Measurements from ENCODE around the gene AVP. TPM values are rescaled to one million over a fixed set of nuclear protein-coding genes. Genes with fewer than 3 reads are reported as not detected.
A peak's percentile ranks its signal among the peaks of the same experiment; 100 is the strongest.

Gene AVP
- total RNA-seq, 1 donor from 2014 or later = not detected

DNA sequence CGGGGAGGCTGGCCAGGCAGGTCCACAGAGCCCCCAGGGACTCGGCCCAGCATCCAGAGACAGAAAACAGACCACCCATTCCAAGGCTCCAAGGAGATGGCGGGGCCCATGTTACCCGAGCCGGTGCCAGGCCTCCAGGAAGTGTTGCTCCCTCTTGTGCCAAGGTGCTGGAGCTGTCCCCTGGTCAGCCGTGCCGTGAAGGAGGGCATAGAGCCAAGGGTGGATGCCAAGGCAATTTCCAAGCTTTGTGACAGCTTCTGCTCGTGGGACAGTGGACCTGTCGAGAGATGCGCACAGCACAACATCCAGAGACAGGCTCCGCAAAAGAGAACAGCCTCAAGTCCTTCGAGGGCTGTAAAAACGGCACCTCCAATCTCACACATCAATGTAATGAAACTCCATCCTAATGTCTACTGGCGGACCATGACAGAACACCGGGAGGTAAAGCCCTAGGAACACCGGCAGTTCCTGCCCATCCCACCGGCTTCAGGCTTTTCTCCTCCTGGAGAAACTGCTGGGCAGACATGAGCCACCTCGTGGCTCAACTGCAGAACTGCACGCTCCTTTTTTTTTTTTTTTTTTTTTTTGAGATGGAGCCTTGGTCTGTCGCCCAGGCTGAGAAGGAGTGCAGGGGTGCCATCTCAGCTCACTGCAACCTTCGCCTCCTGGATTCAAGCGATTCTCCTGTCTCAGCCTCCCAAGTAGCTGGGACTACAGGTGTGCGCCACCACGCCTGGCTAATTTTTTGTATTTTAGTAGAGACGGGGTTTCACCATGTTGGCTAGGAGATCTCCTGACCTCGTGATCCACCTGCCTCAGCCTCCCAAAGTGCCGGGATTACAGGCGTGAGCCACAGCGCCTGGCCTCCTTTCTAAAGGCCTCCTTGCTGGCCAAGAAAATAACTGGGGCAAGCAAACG is 30.9 kb upstream of the AVP start:
- Mint-ChIP-seq H3K4me3 (ENCODE audit: unreplicated experiment) (no peak overlapping the region), H3K27me3 (ENCODE audit: unreplicated experiment) (peaks cover 15% of the 10 kb centered on the region), H3K9me3 (ENCODE audit: unreplicated experiment) (no peaks in the 10 kb centered on the region), H3K27ac (ENCODE audit: unreplicated experiment) (no peak overlapping the region), H3K4me1 (ENCODE audit: unreplicated experiment) (peaks cover 11% of the 10 kb centered on the region), H3K36me3 (ENCODE audit: low read depth, unreplicated experiment) (peaks cover 8% of the 10 kb centered on the region)
- DNase-seq (ENCODE audit: low spot score) = peak; percentile 46
- TF ChIP-seq, protein P1, sequence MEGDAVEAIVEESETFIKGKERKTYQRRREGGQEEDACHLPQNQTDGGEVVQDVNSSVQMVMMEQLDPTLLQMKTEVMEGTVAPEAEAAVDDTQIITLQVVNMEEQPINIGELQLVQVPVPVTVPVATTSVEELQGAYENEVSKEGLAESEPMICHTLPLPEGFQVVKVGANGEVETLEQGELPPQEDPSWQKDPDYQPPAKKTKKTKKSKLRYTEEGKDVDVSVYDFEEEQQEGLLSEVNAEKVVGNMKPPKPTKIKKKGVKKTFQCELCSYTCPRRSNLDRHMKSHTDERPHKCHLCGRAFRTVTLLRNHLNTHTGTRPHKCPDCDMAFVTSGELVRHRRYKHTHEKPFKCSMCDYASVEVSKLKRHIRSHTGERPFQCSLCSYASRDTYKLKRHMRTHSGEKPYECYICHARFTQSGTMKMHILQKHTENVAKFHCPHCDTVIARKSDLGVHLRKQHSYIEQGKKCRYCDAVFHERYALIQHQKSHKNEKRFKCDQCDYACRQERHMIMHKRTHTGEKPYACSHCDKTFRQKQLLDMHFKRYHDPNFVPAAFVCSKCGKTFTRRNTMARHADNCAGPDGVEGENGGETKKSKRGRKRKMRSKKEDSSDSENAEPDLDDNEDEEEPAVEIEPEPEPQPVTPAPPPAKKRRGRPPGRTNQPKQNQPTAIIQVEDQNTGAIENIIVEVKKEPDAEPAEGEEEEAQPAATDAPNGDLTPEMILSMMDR (IDR thresholded peaks at IDR 0.05; ENCODE audit: unreplicated experiment) = peak; percentile 96

DNA sequence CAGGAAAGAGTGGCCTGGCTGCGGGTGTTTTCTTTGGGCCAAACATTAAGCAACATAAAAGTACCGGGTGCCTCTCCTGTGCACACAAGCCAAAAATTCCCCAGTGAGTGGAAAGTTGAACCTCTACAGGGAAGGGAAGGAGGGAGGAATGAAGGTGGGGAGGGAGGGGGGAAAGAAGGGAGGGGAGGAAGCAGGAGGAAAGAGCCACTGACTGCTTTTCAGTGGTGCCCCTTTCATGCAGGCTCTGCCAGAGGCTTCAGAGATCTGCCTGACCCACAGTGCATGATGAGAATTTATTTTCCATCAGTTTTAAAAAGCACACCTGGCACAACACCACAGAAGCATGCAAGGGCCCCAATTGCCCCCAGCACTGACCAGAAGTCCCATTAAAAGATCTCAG is 27.5 kb upstream of the AVP start:
- Mint-ChIP-seq H3K9me3 (ENCODE audit: unreplicated experiment) (no peaks in the 10 kb centered on the region), H3K4me3 (ENCODE audit: unreplicated experiment) (no peak overlapping the region), H3K36me3 (ENCODE audit: low read depth, unreplicated experiment) (peaks cover 8% of the 10 kb centered on the region), H3K27ac (ENCODE audit: unreplicated experiment) (no peak overlapping the region), H3K4me1 (ENCODE audit: unreplicated experiment) (peaks cover 15% of the 10 kb centered on the region), H3K27me3 (ENCODE audit: unreplicated experiment) (peaks cover 13% of the 10 kb centered on the region)
- TF ChIP-seq, protein P1 (IDR thresholded peaks at IDR 0.05; ENCODE audit: unreplicated experiment) = no peak
- no peak for DNase-seq (ENCODE audit: low spot score)

DNA sequence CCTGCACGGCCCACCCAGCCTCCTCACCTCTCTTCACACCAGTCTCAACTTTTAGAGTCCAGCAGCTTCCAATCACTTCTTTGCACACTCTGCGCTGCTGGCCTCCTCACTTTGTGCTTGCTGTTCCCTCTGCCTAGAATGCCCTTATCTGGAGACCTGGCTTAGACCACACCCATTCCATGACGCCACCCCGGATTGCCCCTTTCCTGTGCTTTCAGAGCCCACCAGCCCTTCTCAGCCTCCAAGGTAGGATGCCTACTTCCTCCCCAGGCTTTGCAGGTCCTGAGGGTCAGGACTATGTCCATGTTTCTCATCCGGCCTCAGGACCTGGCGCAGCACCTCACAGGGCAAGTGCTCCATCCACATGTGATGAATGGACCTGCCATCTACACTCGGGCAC is 27.0 kb upstream of the AVP start:
- H3K27me3 Mint-ChIP-seq (ENCODE audit: unreplicated experiment) = peaks cover 13% of the 10 kb centered on the region
- peak overlapping the region; percentile 19 for H3K4me3 Mint-ChIP-seq (ENCODE audit: unreplicated experiment)
- H3K27ac Mint-ChIP-seq (ENCODE audit: unreplicated experiment) = no peak overlapping the region
- peaks cover 16% of the 10 kb centered on the region for H3K4me1 Mint-ChIP-seq (ENCODE audit: unreplicated experiment)
- TF ChIP-seq, protein P1 (IDR thresholded peaks at IDR 0.05; ENCODE audit: unreplicated experiment) = no peak
- DNase-seq (ENCODE audit: low spot score) = no peak
- H3K36me3 Mint-ChIP-seq (ENCODE audit: low read depth, unreplicated experiment) = peaks cover 8% of the 10 kb centered on the region
- no peaks in the 10 kb centered on the region for H3K9me3 Mint-ChIP-seq (ENCODE audit: unreplicated experiment)

DNA sequence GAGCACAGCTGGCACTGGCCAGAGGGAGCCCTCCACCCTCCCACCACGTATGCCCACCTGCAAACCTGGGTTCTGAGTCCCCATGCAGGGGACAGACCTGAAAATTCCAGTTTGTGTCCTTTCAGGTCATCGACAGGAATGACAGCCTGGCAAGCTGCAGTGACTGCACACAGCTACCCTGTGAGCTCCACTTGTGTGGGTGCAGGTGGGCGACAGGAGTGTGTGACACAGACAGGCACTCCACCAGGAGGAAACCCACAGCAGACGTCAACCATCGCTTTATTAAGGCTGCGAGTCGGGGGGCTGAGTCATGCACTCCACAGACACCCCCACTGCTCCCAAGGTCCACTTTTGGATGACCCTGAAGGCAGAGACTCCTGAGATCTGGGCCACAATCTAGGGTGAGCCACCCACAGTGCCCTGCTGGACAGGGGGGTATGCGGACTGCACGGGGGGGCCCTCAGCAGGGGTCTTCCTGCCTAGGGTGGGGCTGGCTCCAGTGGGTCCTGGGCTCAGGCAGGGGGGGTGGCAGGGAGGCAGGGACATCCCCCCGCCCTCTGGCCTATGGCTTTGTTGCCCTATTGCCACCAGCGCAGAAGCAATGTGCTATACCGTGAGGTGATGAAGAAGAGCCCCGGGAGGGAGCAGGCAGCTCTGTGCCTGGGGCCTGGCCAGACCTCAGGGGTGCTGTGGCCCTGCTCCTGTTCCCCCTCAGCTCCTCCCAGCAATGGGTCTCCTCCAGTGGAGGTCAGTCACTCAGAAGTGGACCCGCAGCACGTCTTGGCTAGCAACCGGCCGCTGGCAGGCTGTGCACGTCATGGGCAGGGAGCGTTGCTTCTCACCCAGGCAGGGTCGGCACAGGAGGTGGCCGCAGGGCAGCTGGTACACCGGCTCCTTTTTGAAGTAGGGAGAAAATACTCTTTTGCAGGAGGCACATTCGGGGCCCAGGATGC is 25.1 kb upstream of the AVP start:
- DNase-seq (ENCODE audit: low spot score) = no peak
- Mint-ChIP-seq H3K27ac (ENCODE audit: unreplicated experiment) (no peak overlapping the region), H3K36me3 (ENCODE audit: low read depth, unreplicated experiment) (peaks cover 8% of the 10 kb centered on the region), H3K4me3 (ENCODE audit: unreplicated experiment) (no peak overlapping the region), H3K27me3 (ENCODE audit: unreplicated experiment) (peaks cover 12% of the 10 kb centered on the region), H3K4me1 (ENCODE audit: unreplicated experiment) (peaks cover 16% of the 10 kb centered on the region), H3K9me3 (ENCODE audit: unreplicated experiment) (no peaks in the 10 kb centered on the region)
- TF ChIP-seq, protein P1 (IDR thresholded peaks at IDR 0.05; ENCODE audit: unreplicated experiment) = no peak

All from endothelial cell (in vitro differentiated cells).